ENCODE data around the gene RPLP2. TPM values are rescaled to one million over a fixed set of nuclear protein-coding genes. Genes with fewer than 3 reads are reported as not detected.

RPLP2 gene
- polyA plus RNA-seq, 1 of the 3 experiments (the other 2 are of a cell fraction) = 799 TPM

DNA sequence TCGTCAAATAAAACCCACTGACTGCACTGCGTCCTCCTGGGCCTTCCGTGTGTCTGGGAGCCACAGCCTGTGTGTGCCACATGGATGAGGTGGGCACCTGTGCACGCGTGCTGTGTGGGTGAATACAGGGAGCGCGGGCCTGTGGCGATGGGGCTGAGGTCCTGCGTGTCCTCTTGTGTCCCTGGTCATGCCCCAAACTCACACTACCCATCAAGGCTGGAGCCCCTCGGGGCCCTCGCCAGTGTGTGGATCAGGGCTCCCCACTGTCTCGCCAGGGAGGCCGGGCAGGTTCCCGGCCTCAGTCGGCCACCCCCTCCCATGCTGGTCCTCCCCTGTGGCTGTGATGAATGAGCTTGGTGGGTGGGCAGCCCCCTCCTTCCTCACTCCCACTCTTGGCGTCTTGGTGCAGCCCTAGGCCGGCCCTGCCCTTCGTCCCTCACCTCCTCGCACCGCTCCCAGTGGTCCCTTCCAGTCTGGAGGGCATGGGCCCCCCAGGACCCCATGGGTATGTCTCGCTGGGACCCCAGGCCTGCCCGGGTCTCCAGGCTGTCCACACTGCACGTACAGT lies 22.3 kb downstream of the RPLP2 start:
- peaks cover 58% of the 10 kb centered on the region for H3K79me2 ChIP-seq (ENCODE audit: insufficient read depth)
- peak overlapping the region; percentile 100 for H3K4me2 ChIP-seq
- H4K20me1 ChIP-seq (ENCODE audit: insufficient read depth) = peaks cover 25% of the 10 kb centered on the region
- H3K27ac ChIP-seq (ENCODE audit: low read depth in 2 of 2, low read length in 1 of 2) = peak overlapping the region; percentile 65 to 82
- DNase-seq = no peak
- 41% methylated on average over 7 of the region's 23 CpGs for WGBS (ENCODE audit: low lambda C conversion rate)
- no peaks in the 10 kb centered on the region for H3K9me2 ChIP-seq
- CTCF ChIA-PET = interaction anchor here (0.8 to 2.3 kb wide), 4 partner anchors 13 to 93 kb away, joined by 3 to 9 read pairs (median 6); partner anchors contain the start of gene PNPLA2
- peak overlapping the region; percentile 80 for H3K9ac ChIP-seq
- H3K4me3 ChIP-seq (ENCODE audit: low read depth in 2 of 2, low read length in 1 of 2) = peak overlapping the region; percentile 79 to 81
- H3F3A ChIP-seq (replicated peaks; ENCODE audit: insufficient read depth) = peaks cover 23% of the 10 kb centered on the region
- peaks cover 7 to 10% of the 10 kb centered on the region in 2 experiments for H3K36me3 ChIP-seq (replicated peaks in 1 of 2; ENCODE audit: control insufficient read depth in 1 of 2, insufficient read depth in 2 of 2, low read length in 1 of 2)
- H3K9me3 ChIP-seq = no peaks in the 10 kb centered on the region
- no peaks in the 10 kb centered on the region for H3K27me3 ChIP-seq (ENCODE audit: insufficient read depth)
- H3K4me1 ChIP-seq (ENCODE audit: control insufficient read depth in 1 of 2, insufficient read depth in 2 of 2, low read depth in 1 of 2, low read length in 1 of 2) = peaks cover 14 to 37% of the 10 kb centered on the region in 2 experiments; a peak in 2 of 4 replicates
- no peak overlapping the region for H2AFZ ChIP-seq (ENCODE audit: low read depth)
- no peak for TF ChIP-seq RFX5 (IDR thresholded peaks at IDR 0.05; ENCODE audit: low read length)
- no peak for TF ChIP-seq CTCF (IDR thresholded peaks at IDR 0.05)
- no peak for TF ChIP-seq RCOR1 (IDR thresholded peaks at IDR 0.05; ENCODE audit: low read length)
- no peak for TF ChIP-seq JUND (IDR thresholded peaks at IDR 0.05)
- no peak for TF ChIP-seq FOXJ3 (CRISPR knock-in tag; IDR thresholded peaks at IDR 0.05)
- TF ChIP-seq REST (IDR thresholded peaks at IDR 0.05; ENCODE audit: low read depth, low read length) = no peak
- TF ChIP-seq FOSL2 (IDR thresholded peaks at IDR 0.05; ENCODE audit: borderline replicate concordance, low read depth) = no peak
- TF ChIP-seq IRF3 (IDR thresholded peaks at IDR 0.05; ENCODE audit: low read depth, low read length) = no peak
- TF ChIP-seq RXRA (IDR thresholded peaks at IDR 0.05; ENCODE audit: borderline replicate concordance, low read depth) = no peak
- no peak for TF ChIP-seq GATA2 (CRISPR knock-in tag; IDR thresholded peaks at IDR 0.05)
- no peak for TF ChIP-seq USF2 (IDR thresholded peaks at IDR 0.05; ENCODE audit: borderline replicate concordance, low read depth, low read length)
- POLR2A ChIA-PET = interaction anchor here (1.2 to 3.0 kb wide), 5 partner anchors 9 to 93 kb away, joined by 4 to 15 read pairs (median 9); partner anchors contain the start of genes PNPLA2 and TSPAN4
